GM20000 (cell line): ENCODE measurements around the gene SPTAN1.

Source experiments
- DNase-seq: peaks from one replicate; pipeline ENCODE4 v3.0.0; 2012; ENCODE audit warnings: low spot score
- TF ChIP-seq, protein P1 (sequence below): IDR thresholded peaks from 2 replicates; pipeline ENCODE4 v1.5.1; 2012; ENCODE audit warnings: mild to moderate bottlenecking, control low read depth; ENCODE audit errors: extremely low read depth, missing control alignments

SPTAN1 gene

DNA sequence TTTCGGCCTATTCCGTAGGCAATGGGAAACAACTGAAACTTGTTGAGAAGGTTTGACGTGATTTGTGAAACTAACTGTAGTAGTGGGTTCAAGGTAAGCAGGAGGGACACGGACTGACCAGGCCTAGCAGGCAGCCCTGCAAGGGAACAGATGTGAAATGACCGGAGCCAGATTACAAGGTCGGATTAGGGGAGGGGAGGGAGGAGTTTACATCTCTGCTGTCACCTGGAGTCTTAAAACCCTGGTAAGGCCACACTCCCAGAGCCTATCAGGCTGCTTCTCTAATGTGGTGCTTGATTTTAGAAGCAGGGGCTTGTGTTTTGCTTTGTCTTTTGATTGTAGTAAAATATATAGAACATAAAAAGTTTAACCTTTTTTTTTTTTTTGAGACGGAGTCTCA is 3.5 kb upstream of the SPTAN1 start:
- TF ChIP-seq, protein P1, sequence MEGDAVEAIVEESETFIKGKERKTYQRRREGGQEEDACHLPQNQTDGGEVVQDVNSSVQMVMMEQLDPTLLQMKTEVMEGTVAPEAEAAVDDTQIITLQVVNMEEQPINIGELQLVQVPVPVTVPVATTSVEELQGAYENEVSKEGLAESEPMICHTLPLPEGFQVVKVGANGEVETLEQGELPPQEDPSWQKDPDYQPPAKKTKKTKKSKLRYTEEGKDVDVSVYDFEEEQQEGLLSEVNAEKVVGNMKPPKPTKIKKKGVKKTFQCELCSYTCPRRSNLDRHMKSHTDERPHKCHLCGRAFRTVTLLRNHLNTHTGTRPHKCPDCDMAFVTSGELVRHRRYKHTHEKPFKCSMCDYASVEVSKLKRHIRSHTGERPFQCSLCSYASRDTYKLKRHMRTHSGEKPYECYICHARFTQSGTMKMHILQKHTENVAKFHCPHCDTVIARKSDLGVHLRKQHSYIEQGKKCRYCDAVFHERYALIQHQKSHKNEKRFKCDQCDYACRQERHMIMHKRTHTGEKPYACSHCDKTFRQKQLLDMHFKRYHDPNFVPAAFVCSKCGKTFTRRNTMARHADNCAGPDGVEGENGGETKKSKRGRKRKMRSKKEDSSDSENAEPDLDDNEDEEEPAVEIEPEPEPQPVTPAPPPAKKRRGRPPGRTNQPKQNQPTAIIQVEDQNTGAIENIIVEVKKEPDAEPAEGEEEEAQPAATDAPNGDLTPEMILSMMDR: no peak
- DNase-seq: no peak

DNA sequence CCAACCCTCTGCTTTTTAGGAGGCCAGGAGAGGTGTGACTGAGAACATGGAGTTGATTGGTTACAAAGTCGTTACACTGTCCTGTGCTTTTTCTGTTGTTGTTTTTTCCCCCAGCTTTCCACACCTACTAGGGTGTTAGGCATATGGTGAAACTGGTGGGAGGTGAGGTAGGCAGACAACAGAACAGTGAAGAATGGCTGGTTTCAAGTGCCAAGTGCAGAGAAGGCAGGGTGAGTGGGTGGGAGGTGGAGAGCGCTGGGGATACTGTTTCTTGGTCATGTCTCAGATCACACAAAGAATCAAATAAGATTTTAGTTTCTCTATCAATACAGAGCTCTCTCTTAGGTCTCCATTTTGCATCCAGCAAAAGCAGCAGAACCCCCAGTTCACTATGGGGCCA is 2.2 kb upstream of the SPTAN1 start:
- TF ChIP-seq, protein P1: no peak
- DNase-seq: no peak

DNA sequence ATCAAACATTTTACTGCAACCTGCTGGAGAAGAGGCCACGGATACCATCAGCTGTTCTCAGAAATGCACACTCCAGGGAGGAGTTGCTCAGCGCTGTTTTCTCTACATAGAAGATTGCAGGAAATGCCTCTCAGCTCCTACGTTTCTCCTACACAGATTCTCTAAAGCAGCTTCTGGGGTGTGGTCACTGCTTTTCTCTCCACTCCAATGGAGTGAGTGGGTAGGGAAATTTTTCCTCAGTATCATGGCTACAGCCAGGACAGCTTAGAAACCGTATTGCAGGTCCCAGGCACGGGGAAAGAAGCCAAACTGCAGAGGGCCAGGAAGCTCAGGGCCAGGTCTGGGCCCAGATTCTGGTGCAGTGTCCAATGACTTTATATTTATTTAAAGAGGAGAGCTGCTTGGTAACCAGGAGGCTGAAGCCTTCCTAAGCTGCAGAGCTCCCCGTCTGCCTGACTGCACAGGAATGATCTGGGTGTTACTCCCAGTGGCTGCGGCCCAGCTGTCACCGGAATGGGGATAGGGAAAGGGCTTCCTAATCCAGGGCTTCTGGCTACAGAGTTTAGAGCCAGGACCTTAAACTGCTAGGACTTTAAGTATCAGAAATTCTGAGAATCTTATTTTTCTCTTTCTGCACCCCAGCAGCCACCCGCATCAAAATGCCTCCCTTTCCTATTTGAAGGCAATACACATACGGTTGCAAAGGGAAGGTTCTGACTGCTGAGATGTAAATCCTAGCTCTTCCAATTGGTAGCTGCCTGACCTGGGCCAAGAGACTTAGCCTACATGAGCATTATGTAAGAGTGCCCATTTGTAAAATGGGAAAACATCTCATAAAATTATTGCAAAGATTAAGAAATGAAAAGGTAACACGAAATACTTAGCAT is 1.4 kb upstream of the SPTAN1 start:
- TF ChIP-seq, protein P1: no peak
- DNase-seq: no peak

DNA sequence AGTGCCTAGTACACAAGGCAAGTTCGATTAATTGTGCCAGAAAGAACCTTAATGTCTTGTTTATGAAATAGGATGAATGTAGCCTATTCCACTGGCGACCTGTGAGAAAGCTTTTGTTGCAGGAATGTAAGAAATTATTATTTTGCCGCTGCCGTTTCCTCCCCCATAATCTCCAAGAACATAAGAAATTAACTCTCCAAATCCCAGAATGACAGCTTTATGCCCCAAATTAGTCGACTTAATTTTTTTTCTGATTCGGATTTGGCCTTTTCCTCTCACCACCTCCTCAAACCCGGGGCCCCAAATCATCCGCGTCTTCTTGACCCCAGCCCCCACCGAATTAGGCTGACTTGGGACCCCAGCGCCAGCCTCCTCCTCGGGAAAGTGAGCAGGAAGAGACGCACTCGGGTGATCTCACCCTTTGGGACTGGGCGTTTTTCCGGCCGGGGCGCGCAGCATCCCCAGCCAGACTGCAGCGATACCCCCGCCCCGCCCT is 682 bp upstream of the SPTAN1 start:
- no peak for DNase-seq
- TF ChIP-seq, protein P1: no peak

DNA sequence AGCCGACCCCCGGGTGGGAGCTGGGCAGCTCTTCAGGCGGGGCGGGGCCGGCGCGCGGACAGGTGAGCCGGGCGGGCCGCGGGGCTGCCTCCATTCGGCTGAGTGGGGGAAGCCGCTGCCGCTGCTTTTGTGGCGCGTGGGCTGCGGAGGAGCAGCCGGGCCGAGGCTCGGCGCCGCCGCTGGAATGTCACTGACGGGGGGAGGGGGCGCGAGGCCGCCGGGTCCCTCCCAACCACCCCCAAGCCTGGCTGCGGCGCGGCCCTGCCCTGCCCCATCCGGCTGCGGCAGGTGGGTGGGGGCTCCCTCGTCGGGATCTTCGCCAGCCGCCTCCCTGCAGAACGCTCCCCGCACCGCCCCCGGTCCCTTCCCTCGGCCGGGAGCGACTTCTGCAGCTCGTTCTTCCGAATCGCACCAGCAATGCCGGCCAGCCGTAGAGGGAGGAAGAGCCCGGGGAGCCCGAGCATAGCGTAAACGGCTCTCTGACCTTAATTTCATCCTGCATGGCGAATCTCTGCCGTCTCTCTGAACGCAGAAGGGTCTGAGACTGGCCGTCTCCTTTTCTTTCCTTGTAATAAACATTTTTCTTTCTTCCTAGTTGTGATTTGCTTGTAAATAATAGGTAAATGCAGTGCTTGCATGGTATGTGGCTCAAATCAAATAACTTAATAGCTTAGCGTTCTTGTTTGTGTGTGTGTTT is 505 bp downstream of the SPTAN1 start:
- TF ChIP-seq, protein P1: no peak
- DNase-seq: no peak

DNA sequence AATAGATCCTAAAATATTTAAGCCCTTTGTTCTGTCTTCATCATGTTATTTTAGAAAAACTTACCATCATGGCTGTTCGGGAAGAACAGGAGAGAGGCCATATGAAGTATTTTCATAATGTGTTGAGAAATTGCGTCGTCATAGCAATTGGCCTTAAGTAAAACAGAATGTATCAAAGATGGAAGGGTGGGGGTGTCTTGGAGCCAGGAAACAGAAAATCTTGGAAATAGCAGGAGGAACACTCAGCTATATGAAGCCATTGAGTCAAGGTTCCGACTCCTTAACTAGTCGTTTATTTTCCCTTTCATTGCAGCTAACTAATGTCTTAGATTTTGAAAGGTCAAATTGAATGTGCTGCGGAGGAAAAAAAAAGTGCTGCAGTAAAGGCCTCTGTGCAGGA is 1.3 kb downstream of the SPTAN1 start:
- DNase-seq: no peak
- TF ChIP-seq, protein P1: no peak
